ENCODE data around the gene RALGAPA1. TPM values are rescaled to one million over a fixed set of nuclear protein-coding genes. Genes with fewer than 3 reads are reported as not detected.
"Not testable (repeated sequence)": the region's sequence is repeated elsewhere in the genome, so short reads cannot be mapped to it uniquely, and the experiment has no call there.

RALGAPA1 gene
- polyA plus RNA-seq, 1 donor (not counting 4 experiments of a cell fraction or from before 2014, with no cell fraction given), result 12.1 TPM

DNA sequence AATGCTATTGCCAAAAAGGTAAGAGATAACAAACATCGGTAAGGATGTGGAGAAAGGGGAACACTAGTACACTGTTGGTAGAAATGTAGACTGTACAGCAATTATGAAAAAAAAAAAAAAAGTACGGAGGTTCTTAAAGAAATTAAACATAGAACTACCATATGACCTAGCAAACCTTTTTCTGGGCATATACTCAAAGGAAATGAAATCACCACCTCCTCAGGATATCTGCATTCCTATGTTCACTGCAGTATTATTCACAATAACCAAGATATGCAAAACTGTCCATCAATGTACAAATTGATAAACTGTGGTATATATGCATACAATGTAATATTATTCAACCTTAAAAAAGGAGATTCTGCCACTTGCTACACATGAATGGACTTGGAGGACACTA lies 214.5 kb downstream of the RALGAPA1 start:
- no peaks in the 10 kb centered on the region for H3K36me3 ChIP-seq (ENCODE audit: control insufficient read depth in 2 of 2, extremely low read depth in 1 of 2, insufficient read depth in 2 of 2, low read length in 2 of 2)
- H3K27ac ChIP-seq (ENCODE audit: control insufficient read depth, insufficient read depth, low read length), result no peak overlapping the region
- FAIRE-seq (no peak), DNase-seq (ENCODE audit: low read depth, low spot score) (no peak)
- dilution Hi-C loops (cut with MboI; ENCODE audit: extremely low pct_ligation_motif_present, low sequenced_read_pairs), result no loop called here
- TF ChIP-seq, protein P1, sequence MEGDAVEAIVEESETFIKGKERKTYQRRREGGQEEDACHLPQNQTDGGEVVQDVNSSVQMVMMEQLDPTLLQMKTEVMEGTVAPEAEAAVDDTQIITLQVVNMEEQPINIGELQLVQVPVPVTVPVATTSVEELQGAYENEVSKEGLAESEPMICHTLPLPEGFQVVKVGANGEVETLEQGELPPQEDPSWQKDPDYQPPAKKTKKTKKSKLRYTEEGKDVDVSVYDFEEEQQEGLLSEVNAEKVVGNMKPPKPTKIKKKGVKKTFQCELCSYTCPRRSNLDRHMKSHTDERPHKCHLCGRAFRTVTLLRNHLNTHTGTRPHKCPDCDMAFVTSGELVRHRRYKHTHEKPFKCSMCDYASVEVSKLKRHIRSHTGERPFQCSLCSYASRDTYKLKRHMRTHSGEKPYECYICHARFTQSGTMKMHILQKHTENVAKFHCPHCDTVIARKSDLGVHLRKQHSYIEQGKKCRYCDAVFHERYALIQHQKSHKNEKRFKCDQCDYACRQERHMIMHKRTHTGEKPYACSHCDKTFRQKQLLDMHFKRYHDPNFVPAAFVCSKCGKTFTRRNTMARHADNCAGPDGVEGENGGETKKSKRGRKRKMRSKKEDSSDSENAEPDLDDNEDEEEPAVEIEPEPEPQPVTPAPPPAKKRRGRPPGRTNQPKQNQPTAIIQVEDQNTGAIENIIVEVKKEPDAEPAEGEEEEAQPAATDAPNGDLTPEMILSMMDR (optimal IDR thresholded peaks at IDR 0.05 in 1 of 3, IDR thresholded peaks at IDR 0.05 in 1 of 3, conservative IDR thresholded peaks at IDR 0.05 in 1 of 3; ENCODE audit: extremely low read depth in 1 of 3, insufficient read depth in 2 of 3, low read length in 3 of 3), result no peak
- no peak for TF ChIP-seq EZH2 (IDR thresholded peaks at IDR 0.05; ENCODE audit: low read length)
- H2AFZ ChIP-seq (ENCODE audit: control insufficient read depth, low read length), result no peak overlapping the region
- no peaks in the 10 kb centered on the region for H3K4me1 ChIP-seq (ENCODE audit: control insufficient read depth, extremely low read depth, insufficient read depth, low read length)
- no peak overlapping the region for H3K4me3 ChIP-seq (ENCODE audit: control insufficient read depth in 2 of 3, extremely low read depth in 1 of 3, insufficient read depth in 2 of 3, low read depth in 1 of 3, low read length in 3 of 3)
- H3K9me3 ChIP-seq (ENCODE audit: control insufficient read depth, low read depth, low read length), result no peaks in the 10 kb centered on the region
- H3K79me2 ChIP-seq (ENCODE audit: control insufficient read depth, insufficient read depth, low read length), result no peaks in the 10 kb centered on the region
- H3K9ac ChIP-seq (ENCODE audit: control insufficient read depth, extremely low read depth, insufficient read depth, low read length), result no peak overlapping the region
- no peak overlapping the region for H3K4me2 ChIP-seq (ENCODE audit: control insufficient read depth, extremely low read depth, insufficient read depth, low read depth, low read length)
- H4K20me1 ChIP-seq (ENCODE audit: control insufficient read depth, extremely low read depth, insufficient read depth, low read length), result no peaks in the 10 kb centered on the region
- H3K9me1 ChIP-seq (ENCODE audit: control insufficient read depth, extremely low read depth, insufficient read depth, low read length), result no peaks in the 10 kb centered on the region
- no peaks in the 10 kb centered on the region for H3K27me3 ChIP-seq (ENCODE audit: control insufficient read depth, extremely low read depth, insufficient read depth, low read length)

- H3K27ac ChIP-seq (ENCODE audit: control insufficient read depth, insufficient read depth, low read length); FAIRE-seq; H3K9me3 ChIP-seq (ENCODE audit: control insufficient read depth, low read depth, low read length); dilution Hi-C loops (cut with MboI; ENCODE audit: extremely low pct_ligation_motif_present, low sequenced_read_pairs); H3K4me3 ChIP-seq (ENCODE audit: control insufficient read depth in 2 of 3, extremely low read depth in 1 of 3, insufficient read depth in 2 of 3, low read depth in 1 of 3, low read length in 3 of 3); H3K9ac ChIP-seq (ENCODE audit: control insufficient read depth, extremely low read depth, insufficient read depth, low read length); H4K20me1 ChIP-seq (ENCODE audit: control insufficient read depth, extremely low read depth, insufficient read depth, low read length); DNase-seq (ENCODE audit: low read depth, low spot score); H3K36me3 ChIP-seq (ENCODE audit: control insufficient read depth in 2 of 2, extremely low read depth in 1 of 2, insufficient read depth in 2 of 2, low read length in 2 of 2); H3K4me1 ChIP-seq (ENCODE audit: control insufficient read depth, extremely low read depth, insufficient read depth, low read length); H2AFZ ChIP-seq (ENCODE audit: control insufficient read depth, low read length); H3K9me1 ChIP-seq (ENCODE audit: control insufficient read depth, extremely low read depth, insufficient read depth, low read length); H3K4me2 ChIP-seq (ENCODE audit: control insufficient read depth, extremely low read depth, insufficient read depth, low read depth, low read length); H3K79me2 ChIP-seq (ENCODE audit: control insufficient read depth, insufficient read depth, low read length); H3K27me3 ChIP-seq (ENCODE audit: control insufficient read depth, extremely low read depth, insufficient read depth, low read length): not testable (repeated sequence)
Observed at GRCh38 chr14:35587373-35587772, 221.7 kb downstream of the RALGAPA1 start.

GRCh38 chr14:35578639-35579038 lies 230.5 kb downstream of the RALGAPA1 start:
- no peak overlapping the region for H3K4me2 ChIP-seq (ENCODE audit: control insufficient read depth, extremely low read depth, insufficient read depth, low read depth, low read length)
- H3K9ac ChIP-seq (ENCODE audit: control insufficient read depth, extremely low read depth, insufficient read depth, low read length), result no peak overlapping the region
- no peaks in the 10 kb centered on the region for H3K9me1 ChIP-seq (ENCODE audit: control insufficient read depth, extremely low read depth, insufficient read depth, low read length)
- H3K9me3 ChIP-seq (ENCODE audit: control insufficient read depth, low read depth, low read length), result no peaks in the 10 kb centered on the region
- H4K20me1 ChIP-seq (ENCODE audit: control insufficient read depth, extremely low read depth, insufficient read depth, low read length), result no peaks in the 10 kb centered on the region
- no peak for FAIRE-seq
- H2AFZ ChIP-seq (ENCODE audit: control insufficient read depth, low read length), result no peak overlapping the region
- H3K36me3 ChIP-seq (ENCODE audit: control insufficient read depth in 2 of 2, extremely low read depth in 1 of 2, insufficient read depth in 2 of 2, low read length in 2 of 2), result no peaks in the 10 kb centered on the region
- no peak overlapping the region for H3K27ac ChIP-seq (ENCODE audit: control insufficient read depth, insufficient read depth, low read length)
- dilution Hi-C loops (cut with MboI; ENCODE audit: extremely low pct_ligation_motif_present, low sequenced_read_pairs), result no loop called here
- H3K27me3 ChIP-seq (ENCODE audit: control insufficient read depth, extremely low read depth, insufficient read depth, low read length), result no peaks in the 10 kb centered on the region
- DNase-seq (ENCODE audit: low read depth, low spot score), result no peak
- TF ChIP-seq, protein P1 (optimal IDR thresholded peaks at IDR 0.05 in 1 of 3, IDR thresholded peaks at IDR 0.05 in 1 of 3, conservative IDR thresholded peaks at IDR 0.05 in 1 of 3; ENCODE audit: extremely low read depth in 1 of 3, insufficient read depth in 2 of 3, low read length in 3 of 3), result no peak
- TF ChIP-seq EZH2 (IDR thresholded peaks at IDR 0.05; ENCODE audit: low read length), result no peak
- no peak overlapping the region for H3K4me3 ChIP-seq (ENCODE audit: control insufficient read depth in 2 of 3, extremely low read depth in 1 of 3, insufficient read depth in 2 of 3, low read depth in 1 of 3, low read length in 3 of 3)
- H3K79me2 ChIP-seq (ENCODE audit: control insufficient read depth, insufficient read depth, low read length), result no peaks in the 10 kb centered on the region
- H3K4me1 ChIP-seq (ENCODE audit: control insufficient read depth, extremely low read depth, insufficient read depth, low read length), result no peaks in the 10 kb centered on the region
